Left forelimb (tissue), 1 donor: ENCODE measurements around the gene CALM3.

ENCODE experiments used
- DNase-seq: peaks from one replicate; pipeline ENCODE4 v3.0.0-alpha.2; 2018; ENCODE audit warnings: low spot score

CALM3 gene

DNA sequence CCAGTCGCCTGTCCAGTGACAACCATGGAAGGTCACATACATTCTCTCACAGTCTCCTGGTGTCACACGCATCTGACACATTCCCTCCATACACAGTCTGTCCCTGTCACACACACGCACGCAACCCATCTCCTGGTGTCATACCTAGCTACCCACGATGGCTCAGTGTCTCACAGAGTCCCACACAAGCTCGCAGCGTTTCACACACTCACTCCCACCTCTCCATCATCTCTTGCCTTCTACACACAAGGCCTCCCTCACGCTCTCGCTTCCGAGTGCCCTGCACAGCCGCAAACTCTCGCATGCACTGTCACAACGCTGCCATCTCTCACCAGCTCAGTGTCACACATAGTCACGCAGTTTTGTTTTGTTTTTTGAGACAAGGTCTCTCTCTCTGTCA, 36.1 kb downstream of the CALM3 start:
- no peak for DNase-seq

DNA sequence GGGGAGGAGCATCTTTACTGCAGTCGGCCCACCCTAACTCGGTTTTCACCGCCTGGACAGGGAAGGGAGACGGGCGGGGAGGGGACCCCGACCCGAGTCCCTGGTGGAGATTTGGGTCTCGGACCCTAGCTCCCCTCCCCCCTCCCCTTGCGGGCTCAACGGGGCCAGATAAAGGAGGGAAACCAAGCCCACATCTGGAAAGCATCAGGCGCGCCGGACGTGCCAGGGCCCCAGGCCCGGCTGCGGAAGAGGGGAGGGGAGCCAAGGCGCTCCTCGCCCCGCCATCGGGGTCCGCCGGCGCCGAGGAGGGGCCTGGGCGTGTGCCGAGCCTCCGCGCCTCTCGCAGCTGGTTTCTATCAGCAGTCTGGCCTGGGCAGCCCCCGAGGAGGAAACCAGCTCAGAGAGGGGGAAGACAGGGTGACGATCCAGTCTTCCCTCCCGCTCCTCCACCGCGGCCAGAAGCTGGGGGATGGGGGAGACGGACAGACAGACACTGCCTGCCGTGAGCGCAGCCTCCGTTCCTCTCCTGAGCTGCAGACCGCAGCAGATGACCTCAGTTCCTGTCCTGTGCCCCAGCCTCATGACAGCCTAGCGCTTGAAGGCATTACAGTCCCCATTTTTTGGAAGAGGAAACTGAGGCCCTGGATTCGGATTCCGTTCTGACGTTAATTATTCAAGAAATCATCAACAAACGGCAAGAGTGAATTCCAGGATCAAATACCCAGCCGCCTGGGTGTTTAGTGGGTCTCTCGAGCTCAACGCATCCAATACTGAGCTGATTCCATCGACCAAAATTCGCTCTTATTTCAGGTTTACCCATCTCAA, 38.4 kb downstream of the CALM3 start:
- peak; percentile 94 for DNase-seq

DNA sequence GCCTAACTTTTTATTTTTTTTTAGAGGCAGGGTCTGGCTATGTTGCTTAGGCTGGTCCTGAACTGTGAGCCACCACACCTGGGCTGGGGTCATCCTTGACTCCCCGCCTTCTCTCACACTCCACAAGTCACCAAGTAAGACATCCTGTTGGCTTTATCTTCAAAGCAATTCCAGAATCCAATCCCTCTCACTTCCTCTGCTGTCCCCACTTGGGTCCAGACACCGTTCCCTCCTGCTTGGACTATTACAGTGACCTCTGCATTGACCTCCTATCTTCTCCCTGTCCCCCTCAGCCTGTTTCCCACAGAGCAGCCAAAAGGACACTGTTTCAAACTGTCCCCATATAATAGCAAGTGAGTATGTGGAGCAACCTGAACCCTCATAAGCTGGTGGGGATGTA, 39.5 kb downstream of the CALM3 start:
- no peak for DNase-seq

DNA sequence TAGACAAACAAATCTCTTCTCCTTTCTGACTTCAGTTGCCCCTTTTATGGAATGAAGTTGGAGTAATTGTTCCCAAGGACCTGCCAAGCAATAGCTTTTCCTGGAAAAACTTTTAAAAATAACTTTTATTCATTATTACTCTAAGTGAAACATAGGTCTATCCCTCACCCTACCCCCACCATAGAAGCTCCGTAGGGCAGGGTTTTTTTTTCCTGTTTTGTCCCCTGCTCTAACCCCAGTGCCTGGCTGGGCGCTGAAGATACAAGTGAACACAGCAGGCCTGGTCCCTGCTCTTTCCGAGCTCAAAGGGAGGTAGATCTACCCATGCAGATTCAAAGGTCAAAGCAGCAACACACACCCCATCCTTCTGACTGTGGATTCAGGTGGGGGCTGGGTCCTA, 43.6 kb downstream of the CALM3 start:
- DNase-seq = no peak

DNA sequence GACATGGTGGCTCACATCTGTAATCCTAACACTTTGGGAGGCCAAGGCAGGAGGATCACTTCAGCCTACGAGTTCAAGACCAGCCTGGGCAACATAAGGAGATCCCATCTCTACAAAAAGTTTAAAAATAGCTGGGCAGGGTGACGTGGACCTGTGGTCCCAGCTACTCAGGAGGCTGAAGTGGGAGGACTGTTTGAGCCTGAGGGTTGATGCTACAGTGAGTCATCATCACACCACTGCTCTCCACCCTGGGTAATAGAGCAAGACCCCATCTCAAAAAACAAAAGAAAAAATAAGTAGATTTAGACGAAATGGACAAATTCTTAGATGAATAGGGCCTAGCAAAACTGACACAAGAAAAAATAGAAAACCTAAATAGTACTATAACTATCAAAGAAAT, 45.3 kb downstream of the CALM3 start:
- no peak for DNase-seq

DNA sequence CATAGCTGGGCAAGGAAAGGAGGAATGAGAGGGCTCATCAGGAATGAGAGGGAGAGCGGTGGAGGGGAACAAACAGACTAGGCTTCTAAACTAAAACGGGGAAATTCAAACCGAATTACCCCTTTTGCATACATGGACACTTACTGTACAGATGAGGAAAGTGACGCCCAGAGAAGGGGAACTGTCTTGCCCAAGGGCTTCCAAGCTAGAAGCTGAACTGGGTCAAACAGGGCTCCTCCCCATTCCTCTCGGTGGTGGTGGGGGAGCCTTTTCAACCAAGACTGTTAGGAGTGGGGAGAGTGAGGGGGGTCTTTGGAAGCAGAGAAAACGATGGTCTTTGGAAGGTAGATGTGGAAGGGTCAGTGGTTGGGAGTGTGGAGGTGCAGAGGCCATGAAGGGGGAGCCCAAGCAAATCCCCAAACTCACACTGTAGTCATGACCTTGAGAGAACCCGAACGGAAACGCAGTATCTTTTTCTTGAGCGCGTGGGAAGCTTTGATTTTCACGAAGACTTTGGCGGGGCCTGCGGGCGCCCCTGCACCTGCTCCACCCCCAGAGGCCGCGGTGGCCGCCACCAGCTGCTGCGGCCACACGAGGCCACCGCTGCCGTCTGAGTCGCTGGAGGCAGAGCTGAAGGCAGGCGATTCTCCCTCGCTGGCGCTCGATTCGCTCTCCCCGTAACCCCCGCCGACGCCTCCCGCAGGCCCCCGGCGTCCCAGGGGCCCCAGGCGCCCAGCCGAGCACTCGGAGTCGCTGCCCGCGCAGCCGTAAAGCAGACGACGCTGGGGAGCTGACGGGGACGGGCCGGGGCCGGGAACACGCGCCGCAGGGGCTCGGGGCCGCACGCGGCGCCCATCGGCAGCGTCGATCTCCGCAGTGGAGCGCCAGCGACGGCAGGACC, 47.2 kb downstream of the CALM3 start:
- no peak for DNase-seq

DNA sequence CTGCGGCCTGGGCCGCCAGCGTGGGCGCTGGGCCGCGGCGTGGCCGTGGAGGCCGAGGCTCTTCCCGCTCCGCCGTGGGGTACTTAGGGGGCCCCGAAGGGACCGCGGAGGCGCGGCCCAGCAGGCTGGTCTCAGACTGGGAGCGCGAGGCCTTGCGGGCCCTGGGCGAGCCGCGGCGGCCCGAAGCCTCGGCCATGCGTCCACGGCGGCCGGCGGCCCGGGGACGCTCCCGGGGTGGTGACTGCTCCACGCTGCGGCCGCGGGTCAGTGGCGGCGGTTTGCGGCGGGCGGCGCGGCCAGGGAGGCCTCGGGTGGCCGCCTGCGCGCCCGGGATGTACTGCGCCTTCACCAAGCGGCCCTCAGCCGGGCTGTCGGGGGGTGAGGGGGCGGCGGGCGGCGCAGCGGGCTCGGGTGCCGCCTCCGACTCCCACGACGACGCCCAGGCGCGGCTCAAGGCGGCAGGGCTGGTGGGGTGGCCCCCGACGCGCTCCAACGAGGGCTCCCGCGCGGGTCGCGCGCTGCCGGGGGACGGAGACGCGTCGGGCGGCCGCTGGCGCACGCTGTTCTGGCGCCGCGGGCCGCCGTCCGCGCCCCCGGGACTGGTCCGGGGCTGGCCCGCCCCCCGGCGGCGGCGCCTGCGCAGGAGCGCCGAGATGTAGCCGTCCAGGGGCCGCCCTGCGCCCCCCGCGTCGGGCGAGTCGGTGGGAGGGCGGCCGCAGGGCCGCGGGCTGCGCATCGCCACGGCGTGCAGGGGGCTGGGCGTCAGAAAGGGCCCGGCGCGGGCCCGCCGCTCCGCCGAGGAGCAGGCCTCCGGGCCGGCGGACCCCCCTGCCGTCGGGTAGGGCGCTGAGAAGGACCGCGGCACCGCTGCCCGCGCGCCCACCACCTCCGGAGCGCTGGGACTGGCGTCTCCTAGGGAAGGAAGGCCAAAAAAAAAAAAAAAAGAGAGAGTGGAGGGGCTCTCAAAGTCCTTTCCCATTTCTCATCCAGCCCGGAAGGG, 48.1 kb downstream of the CALM3 start:
- DNase-seq = no peak

DNA sequence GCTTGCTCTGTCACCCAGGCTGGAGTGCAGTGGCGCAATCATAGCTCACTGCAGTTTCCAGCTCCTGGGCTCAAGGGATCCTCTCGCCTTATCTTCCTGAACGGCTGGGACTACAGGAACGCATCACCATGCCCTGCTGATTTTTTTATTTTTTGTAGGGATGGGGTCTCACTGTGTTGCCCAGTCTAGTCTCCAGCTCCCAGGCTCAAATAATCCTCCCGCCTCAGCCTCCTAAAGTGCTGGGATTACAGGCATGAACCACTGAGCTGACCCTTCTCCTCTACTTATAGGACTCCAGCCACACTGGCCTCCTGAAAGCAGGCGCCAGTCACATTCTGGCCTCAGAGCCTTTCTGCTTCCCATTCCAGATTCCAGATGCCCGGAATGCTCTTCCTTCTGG, 49.3 kb downstream of the CALM3 start:
- no peak for DNase-seq

DNA sequence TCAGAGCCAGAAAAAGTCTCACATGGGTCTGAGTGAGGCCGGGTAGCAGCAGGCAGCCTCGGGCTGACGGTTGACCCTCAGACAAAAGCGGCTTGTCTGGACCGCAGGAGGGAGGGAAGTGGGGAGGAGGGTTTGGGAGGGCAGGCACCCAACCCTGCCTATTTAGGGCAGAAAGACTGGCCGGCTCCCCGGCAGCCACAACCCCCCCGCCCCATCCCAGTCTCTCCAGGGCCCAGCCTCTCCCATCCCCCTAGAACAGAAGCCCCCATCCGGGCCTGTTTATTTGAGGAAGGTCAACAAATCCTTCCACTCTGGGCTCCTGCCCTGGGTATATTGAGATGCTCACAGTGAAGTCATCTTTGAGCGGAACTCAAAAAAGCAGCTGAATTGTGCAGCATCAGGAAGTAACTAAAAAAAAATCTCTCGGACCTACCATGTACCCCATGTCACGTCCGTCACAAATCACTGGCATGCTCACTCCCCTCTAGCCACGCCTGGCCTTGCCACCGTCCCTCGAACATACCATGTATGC, 53.6 kb downstream of the CALM3 start:
- no peak for DNase-seq

DNA sequence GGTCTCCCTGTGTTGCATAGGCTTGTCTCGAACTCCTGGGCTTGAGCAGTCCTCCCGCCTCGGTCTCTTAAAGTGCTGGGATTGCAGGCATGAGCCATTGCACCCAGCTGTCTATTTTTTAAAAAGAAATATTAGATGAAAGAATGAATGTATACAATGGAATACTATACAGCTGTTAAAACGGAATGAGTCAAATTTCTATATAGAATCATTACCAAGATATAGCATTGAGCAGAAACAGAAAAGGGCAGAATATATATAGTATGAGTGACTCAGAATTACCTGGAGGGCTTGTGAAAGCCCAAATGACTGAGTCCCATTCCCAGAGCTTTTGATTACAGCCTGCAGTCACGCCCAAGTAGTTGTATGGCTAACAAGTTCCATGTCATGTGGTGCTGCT, 55.4 kb downstream of the CALM3 start:
- no peak for DNase-seq

DNA sequence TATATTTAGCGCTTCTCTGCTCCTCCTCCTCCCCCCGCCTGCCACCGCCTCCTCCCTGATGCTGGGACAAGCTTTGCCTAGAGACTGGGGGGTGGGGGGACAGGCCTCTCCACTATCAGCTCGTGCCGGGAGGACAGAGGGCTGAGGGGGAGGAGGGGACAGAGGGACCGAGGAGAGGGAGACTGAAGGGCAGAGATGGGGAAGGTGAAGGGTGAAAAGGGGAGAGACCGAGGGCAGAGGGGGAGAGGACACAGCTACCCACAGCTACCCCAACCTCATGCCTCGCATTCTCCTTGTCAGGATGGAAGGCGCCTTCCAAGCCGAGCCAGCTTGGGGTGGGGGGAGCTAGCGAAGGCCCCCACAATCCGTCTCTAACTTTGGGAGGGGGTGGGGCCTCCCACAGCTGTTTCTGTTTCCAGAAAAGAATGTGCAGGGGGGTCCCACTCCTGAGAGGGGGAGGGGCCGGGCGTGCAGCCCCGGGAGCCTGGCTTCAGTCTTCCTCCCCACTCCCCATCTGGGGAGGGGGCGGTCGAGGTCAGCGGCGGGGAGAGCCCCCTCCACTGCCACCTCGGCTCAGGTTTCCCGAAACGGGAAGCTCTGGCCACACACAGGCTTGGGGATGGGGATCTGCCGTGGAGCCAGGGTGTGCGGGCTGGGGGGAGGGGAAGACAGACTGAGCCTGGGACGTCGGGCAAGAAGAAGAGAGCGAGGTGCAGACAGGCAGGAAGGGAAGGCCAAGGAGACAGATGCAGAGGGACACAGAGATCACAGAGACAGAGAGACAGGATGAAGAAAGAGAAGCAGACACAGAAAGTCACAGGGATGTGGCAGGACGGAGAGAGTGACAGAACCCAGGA, 58.2 kb downstream of the CALM3 start:
- DNase-seq = peak; percentile 79

DNA sequence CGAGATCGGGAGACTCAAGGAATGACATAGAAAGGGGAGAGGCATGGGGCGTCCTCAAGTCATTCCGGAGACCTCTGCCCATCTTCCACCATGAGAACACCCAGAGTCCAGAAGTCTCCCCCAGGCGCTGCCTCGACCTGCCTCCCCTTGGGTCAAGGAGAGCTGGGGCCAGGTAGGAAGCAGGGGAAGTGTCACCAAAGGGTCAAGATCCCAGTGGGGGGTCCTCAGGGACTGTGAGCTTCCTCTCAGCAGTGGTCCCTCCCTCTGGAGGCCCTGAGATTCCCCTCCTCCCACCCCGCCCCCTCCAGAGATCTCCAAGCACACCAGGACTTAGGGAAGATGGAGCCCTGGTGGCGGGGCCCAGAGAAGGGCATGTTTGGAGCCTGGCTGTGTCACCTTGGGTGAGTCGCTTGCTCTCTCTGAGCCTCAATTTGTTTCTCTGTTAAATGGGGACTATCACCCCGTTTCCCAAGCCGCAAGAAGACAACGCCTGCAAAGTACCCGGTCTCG, 58.9 kb downstream of the CALM3 start:
- no peak for DNase-seq
